ENCODE data around the gene TSPAN19. TPM values are rescaled to one million over a fixed set of nuclear protein-coding genes. Genes with fewer than 3 reads are reported as not detected.

The TSPAN19 gene
- total and polyA plus RNA-seq, 2 of the 8 experiments (the other 6 are each of a cell fraction or from before 2014, with no cell fraction given): 0.09 TPM; not detected in 1

DNA sequence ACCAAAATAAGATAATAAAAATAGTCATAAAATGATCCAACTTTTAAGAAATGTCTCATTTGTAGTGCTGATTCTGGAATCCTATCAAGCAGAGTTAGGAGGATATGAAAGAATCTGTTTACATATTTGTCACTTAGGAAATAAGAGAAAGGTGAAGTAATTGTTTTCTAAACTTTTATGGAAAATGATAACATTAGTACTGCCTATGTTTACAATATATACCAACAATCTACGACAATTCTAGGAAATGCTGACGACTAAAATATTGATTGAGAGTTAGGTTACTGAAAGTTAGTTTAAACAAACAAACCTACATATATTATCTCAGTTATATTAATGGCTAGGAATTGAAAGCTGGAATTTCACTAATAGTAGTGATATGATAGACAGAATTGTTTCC is 18.0 kb downstream of the TSPAN19 start:
- Histone ChIP-seq H3K79me2 (ENCODE audit: control insufficient read depth in 1 of 2, insufficient read depth in 2 of 2, low read length in 2 of 2) (no peaks in the 10 kb centered on the region), H3K14ac (ENCODE audit: insufficient read length) (no peak overlapping the region), H3K4me1 (replicated peaks in 1 of 4; ENCODE audit: control insufficient read depth in 3 of 4, insufficient read depth in 4 of 4, low read length in 3 of 4) (peaks cover 0 to 3% (median 0%) of the 10 kb centered on the region in 4 experiments; a peak in 1 of 7 replicates), H4K91ac (replicated peaks; ENCODE audit: insufficient read length, low read length) (no peak overlapping the region), H4K5ac (ENCODE audit: insufficient read length, low read depth, low read length) (no peak overlapping the region), H2BK20ac (ENCODE audit: low read length) (no peak overlapping the region), H4K20me1 (replicated peaks in 1 of 2; ENCODE audit: control insufficient read depth in 1 of 2, insufficient read depth in 2 of 2, low read length in 2 of 2) (no peaks in the 10 kb centered on the region), H3K23ac (ENCODE audit: insufficient read length) (no peak overlapping the region), H3K79me1 (ENCODE audit: low read depth, low read length) (no peaks in the 10 kb centered on the region), H2AFZ (ENCODE audit: low read length) (no peak overlapping the region), H3K18ac (ENCODE audit: extremely low read depth, low read length) (no peak overlapping the region), H3K4me2 (ENCODE audit: insufficient read depth in 1 of 2, low read depth in 2 of 2, low read length in 2 of 2) (no peak overlapping the region), H2AK5ac (ENCODE audit: low read depth, low read length) (no peak overlapping the region), H3K27me3 (replicated peaks in 1 of 4; ENCODE audit: control insufficient read depth in 3 of 4, extremely low read depth in 1 of 4, insufficient read depth in 3 of 4, low read length in 3 of 4) (no peaks in the 10 kb centered on the region), H2BK12ac (ENCODE audit: low read depth, low read length) (no peak overlapping the region), H2BK120ac (replicated peaks; ENCODE audit: low read depth, low read length) (no peak overlapping the region), H2BK5ac (ENCODE audit: low read depth, low read length) (no peak overlapping the region), H3K4me3 (ENCODE audit: extremely low read depth in 1 of 4, insufficient read depth in 2 of 4, low read depth in 3 of 4, low read length in 4 of 4) (no peak overlapping the region), H3K36me3 (ENCODE audit: control insufficient read depth in 2 of 4, insufficient read depth in 4 of 4, low read length in 3 of 4) (no peaks in the 10 kb centered on the region), H3K4ac (replicated peaks; ENCODE audit: insufficient read length, low read depth, low read length) (no peak overlapping the region), H3K56ac (replicated peaks; ENCODE audit: insufficient read length, low read depth, low read length) (no peak overlapping the region), H3K27ac (ENCODE audit: low read depth, low read length) (no peak overlapping the region), H4K8ac (ENCODE audit: extremely low read depth, insufficient read depth, low read length) (no peak overlapping the region), H3K9ac (replicated peaks in 1 of 4; ENCODE audit: extremely low read depth in 1 of 4, low read depth in 3 of 4, low read length in 3 of 4) (no peak overlapping the region), H3K23me2 (ENCODE audit: low read depth, low read length) (no peaks in the 10 kb centered on the region), H2BK15ac (ENCODE audit: low read length) (no peak overlapping the region), H3K9me3 (ENCODE audit: insufficient read depth in 2 of 2, low read depth in 1 of 2, low read length in 1 of 2) (no peaks in the 10 kb centered on the region)
- WGBS, 2 experiments (ENCODE audit: extremely low coverage in 1 of 2, insufficient coverage in 1 of 2, insufficient read length in 1 of 2, insufficient replicate concordance in 2 of 2, low coverage in 1 of 2, low lambda C conversion rate in 2 of 2, missing lambda C conversion rate in 1 of 2): 93% methylated on average over 2 of the region's 2 CpGs; no CpG with 5 or more reads in 1 of the 2 experiments
- FAIRE-seq (no peak), DNase-seq (ENCODE audit: low read depth in 1 of 2, low spot score in 2 of 2) (no peak)
- ChIA-PET POLR2A (ENCODE audit: partially characterized antibody) (no interaction called here), CTCF (ENCODE audit: partially characterized antibody) (no interaction called here)
- TF ChIP-seq ZNF274 (IDR thresholded peaks at IDR 0.05; ENCODE audit: borderline replicate concordance, extremely low read depth, low read length): no peak

Measured in H1 (cell line).